NCI-H1092 treated with DMSO at 0.1 percent for 48 hours (cell line): ENCODE measurements around the gene JPT1.
"Not testable (repeated sequence)": the region's sequence is repeated elsewhere in the genome, so short reads cannot be mapped to it uniquely, and the experiment has no call there.

Source experiments
- DNase-seq: peaks from one replicate; lab custom pipeline; 2025; lab: John Stamatoyannopoulos, UW

The JPT1 gene

GRCh38 chr17:75155191-75155601, 884 bp upstream of the JPT1 start:
- no peak for DNase-seq

DNA sequence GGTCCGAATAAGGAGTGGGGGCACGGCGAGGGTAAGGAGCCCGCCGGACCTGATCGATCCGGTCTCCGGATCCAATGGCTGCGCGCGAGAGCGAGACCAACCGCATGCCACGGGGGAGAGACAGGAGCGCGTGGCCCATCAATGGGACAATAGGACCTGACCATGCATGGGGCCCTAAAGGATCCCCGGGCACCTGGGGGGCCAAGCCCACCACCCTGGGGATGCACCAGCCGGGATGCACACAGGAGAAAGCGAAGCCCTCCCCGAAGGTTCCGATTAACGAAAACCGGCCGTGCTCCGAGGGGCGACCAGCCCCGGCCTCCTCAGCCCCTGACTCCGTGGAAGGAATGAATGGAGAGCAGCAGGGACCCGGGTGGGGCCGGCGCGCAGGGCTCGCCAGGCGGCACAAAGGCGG, 525 bp downstream of the JPT1 start:
- DNase-seq = peak; percentile 65

GRCh38 chr17:75152922-75153779, 1.2 kb downstream of the JPT1 start:
- peak; percentile 66 for DNase-seq

GRCh38 chr17:75152523-75152921, 1.8 kb downstream of the JPT1 start:
- DNase-seq = no peak

DNA sequence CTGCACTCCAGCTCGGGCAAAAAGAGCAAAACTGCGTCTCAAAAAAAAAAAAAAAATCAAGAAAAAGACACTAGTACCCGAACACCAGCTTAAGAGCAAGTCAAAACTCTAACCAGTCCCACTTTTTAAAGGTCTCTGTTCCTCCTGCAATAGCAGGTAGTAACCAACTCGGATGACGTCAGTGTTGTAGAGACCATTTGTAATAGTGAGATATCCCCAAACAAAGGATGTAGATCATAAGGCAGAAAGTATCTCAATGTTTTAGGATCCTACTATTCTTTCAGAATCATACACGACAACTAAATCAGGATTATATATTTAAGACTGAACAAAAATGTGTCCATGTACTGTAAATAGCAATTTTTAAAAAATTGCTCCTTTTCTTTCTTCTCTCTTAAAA, 2.4 kb downstream of the JPT1 start:
- peak; percentile 4 for DNase-seq

- DNase-seq = no peak
These were observed 6.3 kb downstream of the JPT1 start for GRCh38 chr17:75147878-75148546.

DNA sequence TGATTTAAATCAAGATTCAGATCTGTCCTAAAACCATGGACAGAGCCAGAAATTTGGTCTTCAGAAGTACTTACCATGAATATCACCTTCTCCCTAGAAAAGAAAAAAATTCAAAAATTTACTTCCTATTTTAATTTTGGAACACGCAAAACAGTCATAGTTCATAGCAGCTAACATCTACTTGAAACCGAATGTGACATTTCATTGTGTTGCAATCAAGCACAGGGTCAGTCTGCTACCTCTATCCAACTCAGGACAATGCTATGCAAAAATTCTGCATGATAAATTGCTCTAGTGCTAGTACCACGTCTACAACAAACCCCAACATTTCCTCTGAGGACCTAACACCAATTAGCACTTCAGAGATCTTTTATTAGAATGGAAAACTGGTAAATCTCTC, 7.7 kb downstream of the JPT1 start:
- no peak for DNase-seq

- no peak for DNase-seq
These were observed 9.3 kb downstream of the JPT1 start for GRCh38 chr17:75144816-75145512.

- no peak for DNase-seq
These were observed 11.9 kb downstream of the JPT1 start for GRCh38 chr17:75142236-75142971.

DNA sequence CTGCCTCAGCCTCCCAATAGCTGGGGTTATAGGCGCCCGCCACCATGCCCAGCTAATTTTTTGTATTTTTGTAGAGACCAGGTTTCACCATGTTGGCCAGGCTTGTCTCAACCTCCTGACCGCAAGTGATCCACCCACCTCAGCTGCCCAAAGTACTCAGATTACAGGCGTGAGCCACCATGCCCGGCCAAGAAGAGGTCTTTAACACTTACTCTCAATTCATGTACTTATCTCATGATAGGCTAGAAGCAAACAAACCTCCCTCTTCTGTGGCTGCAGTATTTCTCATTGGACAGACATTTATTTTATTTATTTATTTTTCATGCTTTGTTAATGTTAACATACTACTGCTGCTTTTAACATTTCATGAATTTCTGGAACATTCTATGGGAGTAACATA, 15.8 kb downstream of the JPT1 start:
- DNase-seq = no peak

DNA sequence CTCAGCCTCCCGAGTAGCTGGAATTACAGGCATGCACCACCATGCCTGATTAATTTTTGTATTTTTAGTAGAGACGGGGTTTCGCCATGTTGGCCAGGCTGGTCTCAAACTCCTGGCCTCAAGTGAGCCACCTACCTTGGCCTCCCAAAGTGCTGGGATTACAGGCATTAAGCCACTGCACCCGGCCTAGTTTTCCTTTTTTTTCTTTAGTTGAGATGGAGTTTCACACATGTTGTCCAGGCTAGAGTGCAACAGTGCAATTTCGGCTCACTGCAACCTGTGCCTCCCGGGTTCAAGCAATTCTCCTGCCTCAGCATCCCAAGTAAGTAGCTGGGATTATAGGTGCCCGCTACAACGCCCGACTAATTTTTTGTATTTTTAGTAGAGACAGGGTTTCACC, 16.6 kb downstream of the JPT1 start:
- not testable (repeated sequence) for DNase-seq

DNA sequence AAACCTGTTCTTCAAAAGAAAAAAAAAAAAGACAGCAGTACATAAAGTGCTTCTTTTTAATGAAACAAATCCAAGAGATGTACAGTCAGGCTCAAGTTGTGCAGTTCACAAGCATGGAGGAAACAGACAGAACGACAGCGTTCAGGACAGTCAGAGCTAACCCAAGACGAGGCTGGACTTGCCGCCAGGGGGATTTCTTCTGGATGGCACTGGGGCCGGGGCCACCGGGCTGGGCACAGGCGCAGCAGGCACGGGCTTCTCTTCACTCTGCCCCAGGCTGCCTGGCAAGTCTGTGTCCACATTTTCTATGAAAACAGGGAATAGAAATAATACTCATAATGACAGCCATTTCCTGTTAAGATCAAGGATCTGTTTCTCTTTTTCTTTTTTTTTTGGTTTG, 18.4 kb downstream of the JPT1 start:
- DNase-seq = no peak

DNA sequence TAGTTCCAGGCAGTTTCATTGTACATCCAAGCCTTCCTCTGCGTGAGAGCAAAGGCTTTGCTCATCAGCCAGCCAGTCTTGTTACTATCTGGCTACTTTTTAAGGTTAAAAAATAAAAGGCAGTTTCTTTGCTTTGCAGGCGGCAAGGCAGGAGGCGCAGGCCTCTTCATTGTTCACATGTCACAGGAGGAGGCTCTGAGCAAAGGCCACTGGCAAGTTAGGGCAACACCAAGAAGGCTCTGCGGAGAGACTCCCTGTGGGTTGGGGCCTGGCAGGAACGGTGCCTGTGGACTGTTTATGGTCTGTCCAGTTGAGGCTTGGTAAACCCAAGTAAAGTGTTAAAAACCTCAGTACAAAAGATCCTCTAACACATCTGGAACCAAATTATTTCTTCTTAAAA, 18.9 kb downstream of the JPT1 start:
- no peak for DNase-seq

DNA sequence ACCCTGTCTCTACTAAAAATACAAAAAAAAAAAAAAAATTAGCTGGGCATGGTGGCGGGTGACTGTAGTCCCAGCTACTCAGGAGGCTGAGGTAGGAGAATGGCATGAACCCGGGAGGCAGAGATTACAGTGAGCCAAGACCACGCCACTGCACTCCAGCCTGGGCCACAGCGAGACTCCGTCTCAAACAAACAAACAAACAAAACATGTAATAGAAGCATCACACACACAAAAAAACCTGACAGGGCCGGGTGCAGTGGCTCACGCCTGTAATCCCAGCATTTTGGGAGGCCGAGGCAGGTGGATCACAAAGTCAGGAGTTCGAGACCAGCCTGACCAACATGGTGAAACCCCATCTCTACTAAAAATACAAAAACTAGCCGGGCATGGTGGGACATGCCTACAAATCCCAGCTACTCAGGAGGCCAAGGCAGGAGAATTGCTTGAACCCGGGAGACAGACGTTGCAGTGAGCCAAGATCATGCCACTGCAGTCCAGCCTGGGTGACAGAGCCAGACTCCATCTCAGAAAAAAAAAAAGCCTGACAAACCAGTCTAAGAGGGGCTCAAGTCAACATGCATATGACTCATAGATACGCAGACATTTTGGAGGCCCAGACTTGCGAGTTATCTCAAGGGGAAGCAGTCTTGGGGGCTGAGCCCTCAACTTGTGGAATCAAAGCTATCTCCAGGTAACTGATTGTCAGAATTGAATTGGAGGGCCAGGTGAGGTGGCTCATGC, 20.5 kb downstream of the JPT1 start:
- DNase-seq = not testable (repeated sequence)

- DNase-seq = no peak
These were observed 21.3 kb downstream of the JPT1 start for GRCh38 chr17:75133001-75133400.

- DNase-seq = not testable (repeated sequence)
These were observed 22.0 kb downstream of the JPT1 start for GRCh38 chr17:75132018-75133000.

DNA sequence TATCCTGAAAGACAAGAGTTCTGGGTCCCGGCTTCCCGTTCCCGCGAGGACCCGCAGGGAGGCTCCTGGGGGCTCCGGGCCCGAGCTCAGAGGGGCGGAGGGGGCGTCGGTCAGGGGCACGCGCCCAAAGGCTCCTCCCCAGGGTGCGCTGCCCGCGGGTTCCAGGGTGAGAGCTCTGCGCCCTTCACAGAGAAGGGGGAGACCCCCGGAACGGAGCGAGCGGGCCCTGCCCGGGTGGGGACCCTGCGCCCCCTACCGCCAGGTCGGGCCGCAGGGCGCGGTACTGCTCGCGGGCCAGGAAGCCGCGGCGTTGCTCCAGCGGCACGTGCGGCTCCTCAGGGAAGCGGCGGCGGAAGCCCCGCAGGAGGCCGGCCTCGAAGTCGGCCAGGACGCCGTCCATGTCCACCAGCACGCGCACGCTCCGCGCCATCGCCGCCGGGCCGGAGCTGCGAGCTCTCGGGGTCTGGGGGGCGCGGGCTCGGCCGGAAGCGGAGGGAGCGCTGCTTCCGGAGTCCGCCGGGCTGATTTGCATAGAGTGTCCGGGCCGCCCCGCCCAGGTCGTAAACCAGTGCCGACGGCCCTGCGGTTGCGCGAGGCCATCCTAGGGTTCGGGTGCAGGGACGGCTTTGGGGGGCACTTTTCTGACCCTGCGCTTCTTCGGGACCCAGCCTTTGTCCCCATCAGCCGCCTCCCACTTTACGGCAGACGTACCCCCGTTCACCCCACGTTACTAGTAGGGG, 22.9 kb downstream of the JPT1 start, which contains the start of gene NT5C:
NT5C (minus strand) TSS at position 465 of the 740 bp plus-strand sequence; CDS start at position 430, 35 bp downstream.
- peak; percentile 78 for DNase-seq

- peak; percentile 74 for DNase-seq
These were observed 23.6 kb downstream of the JPT1 start for GRCh38 chr17:75130632-75131277.
